GM21723 (cell line): Measurements from ENCODE around the gene ZNF548.
"Not testable (repeated sequence)": the region's sequence is repeated elsewhere in the genome, so short reads cannot be mapped to it uniquely, and the experiment has no call there.

Experiments
- ATAC-seq: cut with Tn5 transposase; IDR thresholded peaks from one replicate; pipeline ENCODE4 v1.9.1; 2021; ENCODE audit warnings: mild to moderate bottlenecking, moderate library complexity; ENCODE audit not compliant: unreplicated experiment

The ZNF548 gene

DNA sequence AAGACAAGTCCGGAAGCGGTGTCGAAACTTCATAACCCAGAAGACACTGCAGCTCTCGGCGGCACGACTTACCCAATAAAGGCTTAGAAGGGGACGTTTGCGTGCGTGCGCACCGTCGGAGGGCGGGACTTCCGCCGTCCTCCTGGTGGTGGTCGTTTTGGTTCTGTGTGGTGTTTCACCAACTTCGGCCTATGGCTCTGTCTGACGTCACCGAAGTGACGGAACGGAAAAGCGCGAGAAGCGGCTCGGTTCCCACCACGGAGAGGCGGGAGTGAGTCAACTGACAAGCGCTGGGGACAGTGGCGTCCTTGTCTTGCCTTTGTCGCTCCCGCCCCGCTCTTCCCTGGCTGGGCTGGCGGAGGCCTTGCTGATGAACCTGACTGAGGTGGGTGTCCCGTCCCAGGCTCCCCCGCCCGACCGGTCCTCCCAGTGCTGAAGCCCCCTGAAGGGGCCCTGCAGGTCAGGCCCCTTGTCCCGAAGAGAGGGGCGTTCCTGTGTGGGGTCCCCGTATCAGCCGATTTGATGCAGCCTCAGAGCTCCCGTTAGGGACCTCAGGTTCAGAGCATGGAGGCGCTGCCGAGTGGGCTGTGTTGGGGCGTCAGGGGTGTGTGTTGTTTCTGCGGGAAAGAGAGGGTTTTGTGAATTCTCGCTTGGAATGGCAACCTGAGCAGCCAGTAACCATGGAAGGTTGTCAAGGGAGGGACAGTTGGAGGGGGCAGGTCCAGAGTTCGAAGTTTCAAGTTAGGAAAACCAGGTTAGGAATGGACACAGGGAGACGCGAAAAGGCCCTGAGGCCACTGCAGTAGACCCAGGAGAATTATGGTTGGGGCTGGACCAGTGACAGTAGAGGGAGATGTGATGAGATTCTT is at the start of gene ZNF548:
ZNF548 (plus strand) TSS at position 125 of the 869 bp plus-strand sequence; CDS start at position 371, 246 bp downstream.
- ATAC-seq, result peak; percentile 95

DNA sequence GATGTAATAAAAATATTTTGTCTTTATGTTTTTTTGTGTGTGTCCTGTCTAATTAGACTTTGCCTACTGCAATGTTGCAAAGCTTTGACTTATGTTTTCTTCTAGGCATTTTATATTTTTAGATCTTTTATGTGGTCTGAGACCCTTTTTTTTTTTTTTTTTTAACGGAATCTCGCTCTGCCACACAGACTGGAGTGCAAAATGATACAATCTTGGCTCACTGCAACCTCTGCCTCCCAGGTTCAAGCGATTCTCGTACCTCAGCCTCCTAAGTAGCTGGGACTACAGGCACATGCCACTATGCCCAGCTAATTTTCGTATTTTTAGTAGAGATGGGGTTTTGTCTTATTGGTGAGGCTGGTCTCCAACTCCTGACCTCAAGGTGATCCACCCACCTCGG is 47.1 kb upstream of the ZNF548 start:
- no peak for ATAC-seq

DNA sequence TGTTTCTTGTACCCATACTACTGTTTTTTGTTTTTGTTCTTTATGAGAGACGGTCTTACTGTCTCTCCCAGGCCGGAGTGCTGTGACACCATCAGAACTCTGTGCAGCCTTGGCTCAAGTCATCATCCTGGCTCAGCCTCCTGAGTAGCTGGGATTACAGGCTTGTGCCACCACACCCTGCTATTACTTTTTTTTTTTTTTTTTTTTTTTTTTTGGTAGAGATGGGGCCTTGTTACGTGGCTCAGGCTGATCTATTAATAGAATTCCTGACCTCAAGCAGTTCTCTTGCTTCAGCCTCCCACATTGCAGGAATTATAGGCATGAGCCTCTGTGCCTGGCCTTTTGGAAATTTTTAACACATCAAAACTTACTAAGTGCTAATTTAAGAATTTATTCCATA is 41.5 kb upstream of the ZNF548 start:
- ATAC-seq, result no peak

DNA sequence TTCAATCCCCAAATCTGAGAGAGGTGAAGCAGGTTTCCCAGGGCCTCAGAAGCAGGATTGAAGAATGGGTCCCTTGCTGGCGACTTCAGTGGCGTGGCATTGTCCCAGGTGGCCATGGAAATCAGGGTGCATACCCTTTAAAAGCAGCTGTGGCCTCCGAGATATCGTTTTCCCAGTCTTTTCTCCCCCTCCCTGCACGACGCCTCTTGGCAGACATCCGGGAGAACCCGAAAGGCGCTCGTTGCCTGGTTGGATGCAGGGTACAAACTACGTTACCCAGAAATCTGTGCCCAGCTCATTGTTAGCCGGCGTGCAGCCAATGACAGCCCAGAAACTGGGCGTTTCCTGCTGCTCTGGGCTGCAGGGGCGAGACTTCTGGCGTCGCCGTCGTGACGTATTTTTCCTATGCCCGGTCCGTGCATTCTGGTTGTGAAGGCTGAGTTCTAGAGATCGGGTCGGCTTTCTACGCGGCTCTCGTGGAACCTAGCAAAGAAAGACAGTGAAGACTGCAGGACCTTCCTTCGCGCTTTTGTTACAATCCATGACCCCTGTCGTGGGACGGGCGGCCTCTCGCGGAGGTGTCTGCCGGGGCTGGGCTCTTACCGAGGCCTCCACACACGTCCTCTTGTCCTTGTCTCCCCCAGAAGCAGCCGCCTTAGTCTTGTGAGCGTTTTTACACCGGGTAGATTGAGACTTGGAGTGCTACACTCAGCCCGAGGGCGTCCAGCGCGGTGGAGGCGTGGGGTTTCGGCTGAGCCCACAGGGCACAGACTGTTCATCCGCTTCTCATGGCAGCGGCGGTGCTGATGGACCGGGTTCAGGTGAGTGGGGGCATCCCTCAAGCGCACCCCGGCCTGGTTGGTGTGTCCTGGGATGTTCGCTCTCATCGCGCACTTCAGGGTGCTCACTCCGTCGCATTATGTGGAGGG is 38.5 kb upstream of the ZNF548 start, which contains the start of gene ZNF304:
ZNF304 (plus strand) TSS at position 395 of the 929 bp plus-strand sequence; CDS start at position 789, 394 bp downstream.
- peak; percentile 95 for ATAC-seq

DNA sequence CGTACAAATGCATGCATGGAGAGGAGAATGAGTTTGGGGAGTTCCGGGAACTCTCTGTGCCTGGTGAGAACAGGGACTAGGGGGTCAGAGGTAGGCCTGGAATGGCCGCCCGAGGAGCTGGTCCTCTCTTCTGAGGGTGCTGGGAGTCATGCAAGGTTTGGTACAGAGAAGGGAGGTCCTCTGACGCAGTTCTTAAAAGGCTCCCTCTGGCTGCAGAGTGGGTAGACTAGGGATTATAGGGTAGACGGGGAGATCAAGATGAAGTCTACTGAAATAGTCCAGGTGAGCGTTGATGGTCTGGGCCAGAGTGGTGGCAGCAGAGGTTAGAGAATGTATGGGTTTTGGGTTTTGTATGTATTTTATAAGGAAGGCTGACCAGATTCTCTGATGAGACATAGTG is 37.8 kb upstream of the ZNF548 start:
- ATAC-seq, result peak; percentile 11

DNA sequence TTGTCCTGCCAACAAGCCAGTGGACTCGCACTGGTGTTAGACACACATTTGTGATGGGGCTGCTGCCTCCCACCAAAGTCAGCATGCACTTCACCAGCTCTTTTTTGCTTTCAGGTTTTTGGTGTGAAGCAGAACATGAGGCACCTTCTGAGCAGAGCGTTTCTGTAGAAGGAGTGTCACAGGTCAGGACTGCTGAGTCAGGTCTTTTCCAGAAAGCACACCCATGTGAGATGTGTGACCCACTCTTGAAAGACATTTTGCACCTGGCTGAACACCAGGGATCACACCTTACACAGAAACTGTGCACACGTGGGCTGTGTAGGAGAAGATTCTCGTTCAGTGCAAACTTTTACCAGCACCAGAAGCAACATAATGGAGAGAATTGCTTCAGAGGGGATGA is 33.7 kb upstream of the ZNF548 start:
- no peak for ATAC-seq

DNA sequence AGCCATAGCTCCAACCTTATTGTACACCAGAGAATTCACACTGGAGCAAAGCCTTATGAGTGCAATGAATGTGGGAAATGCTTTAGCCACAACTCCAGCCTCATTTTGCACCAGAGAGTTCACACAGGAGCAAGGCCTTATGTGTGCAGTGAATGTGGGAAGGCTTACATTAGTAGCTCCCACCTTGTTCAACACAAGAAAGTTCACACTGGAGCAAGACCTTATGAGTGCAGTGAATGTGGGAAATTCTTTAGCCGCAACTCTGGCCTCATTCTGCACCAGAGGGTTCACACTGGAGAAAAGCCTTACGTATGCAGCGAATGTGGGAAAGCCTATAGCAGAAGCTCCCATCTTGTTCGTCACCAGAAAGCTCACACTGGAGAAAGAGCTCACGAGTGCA is 32.2 kb upstream of the ZNF548 start:
- no peak for ATAC-seq

DNA sequence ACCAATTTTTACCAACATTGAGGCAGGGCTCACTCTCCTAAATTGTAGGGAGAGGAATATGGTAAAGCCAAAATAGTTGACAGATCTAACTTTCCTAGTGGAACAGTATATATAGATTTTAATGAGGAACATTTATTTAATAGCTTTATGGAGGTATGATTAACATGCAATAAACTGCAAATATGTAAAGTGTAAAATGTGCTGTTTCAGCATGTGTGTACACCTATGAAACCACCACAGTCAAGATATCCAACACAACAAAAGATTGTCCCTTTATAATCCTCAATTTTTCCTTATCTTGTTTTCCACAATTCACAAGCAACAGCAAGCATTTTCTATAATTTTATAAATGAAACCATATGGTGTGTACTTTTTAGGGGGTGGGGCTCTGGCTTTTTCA is 30.4 kb upstream of the ZNF548 start:
- ATAC-seq, result no peak

DNA sequence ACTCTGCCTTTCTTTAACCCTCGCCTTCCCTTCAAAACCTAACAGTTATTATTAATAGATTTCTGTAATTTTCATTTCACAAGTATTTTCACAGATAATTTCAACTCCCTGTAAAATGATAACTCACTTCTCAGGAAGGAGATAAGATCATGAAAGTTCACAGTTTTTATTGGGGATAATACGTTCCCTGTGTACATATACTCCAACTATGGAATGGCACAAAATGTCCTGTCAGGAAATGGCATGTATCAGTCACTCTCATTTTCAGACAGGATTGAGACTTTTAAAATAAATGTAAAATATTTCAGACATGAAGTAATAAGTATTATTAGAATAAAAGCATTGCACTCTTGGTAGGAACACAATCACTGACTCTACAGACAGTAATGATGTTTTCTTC is 27.2 kb upstream of the ZNF548 start:
- ATAC-seq, result no peak

DNA sequence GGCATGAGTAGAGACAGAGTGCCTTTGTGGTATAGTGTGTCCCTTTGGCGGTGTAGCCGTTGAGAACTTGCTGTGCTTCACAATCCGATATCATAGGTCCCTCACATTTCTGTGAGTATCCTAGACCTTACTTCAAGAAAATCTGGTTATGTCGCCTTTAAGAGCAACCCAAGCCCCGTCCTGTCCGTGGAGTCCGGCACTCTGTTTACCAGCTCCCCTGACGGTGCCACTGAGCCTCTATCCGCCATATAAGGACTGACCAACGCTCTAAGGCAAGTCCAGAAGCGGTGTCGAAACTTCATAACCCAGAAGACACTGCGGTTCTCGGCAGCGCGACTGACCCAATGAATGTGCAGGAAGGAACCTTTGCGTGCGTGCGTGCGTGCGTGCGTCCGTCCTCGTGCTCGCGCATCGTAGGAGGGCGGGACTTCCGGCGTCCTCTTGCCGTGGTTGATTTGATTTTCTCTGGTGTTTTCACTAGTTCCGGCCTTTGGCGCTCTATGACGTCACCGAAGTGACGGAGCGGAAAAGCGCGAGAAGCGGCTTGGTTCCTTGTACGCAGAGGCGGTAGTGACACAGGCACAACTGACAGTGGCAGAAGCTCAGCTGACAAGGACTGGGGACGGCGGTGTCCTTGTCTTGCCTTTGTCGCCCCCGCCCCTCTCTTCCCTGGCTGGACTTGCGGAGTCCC is 26.5 kb upstream of the ZNF548 start, which contains the start of the genes TRAPPC2B and ZNF547:
TRAPPC2B (plus strand) TSS at position 555 of the 691 bp plus-strand sequence. CDS start 1,283 bp downstream, outside the sequence.
ZNF547 (plus strand) TSS at position 555 of the 691 bp plus-strand sequence. CDS start 5,005 bp downstream, outside the sequence.
- peak; percentile 95 for ATAC-seq

DNA sequence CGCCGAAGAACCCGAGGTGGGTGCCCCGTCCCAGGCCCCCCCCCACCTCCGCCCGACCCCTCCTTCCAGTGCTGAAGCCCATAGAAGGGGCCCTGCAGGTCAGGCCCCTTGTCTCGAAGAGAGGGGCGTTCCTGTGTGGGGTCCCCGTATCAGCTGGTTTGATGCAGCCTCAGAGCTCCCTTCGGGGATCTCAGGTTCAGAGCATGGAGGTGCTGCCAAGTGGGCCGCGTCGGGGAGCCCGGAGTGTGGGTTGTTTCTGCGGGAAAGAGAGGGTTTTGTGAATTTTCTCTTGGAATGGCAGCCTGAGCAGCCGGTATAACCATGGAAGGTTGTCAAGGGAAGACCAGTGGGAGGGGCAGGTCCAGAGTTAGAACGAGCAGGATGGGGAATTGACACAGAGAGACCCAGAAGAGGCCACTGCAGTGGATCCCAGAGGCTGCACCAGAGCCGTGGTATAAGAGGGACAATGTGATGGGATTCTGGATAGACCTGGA is 25.9 kb upstream of the ZNF548 start:
- ATAC-seq, result peak; percentile 12

DNA sequence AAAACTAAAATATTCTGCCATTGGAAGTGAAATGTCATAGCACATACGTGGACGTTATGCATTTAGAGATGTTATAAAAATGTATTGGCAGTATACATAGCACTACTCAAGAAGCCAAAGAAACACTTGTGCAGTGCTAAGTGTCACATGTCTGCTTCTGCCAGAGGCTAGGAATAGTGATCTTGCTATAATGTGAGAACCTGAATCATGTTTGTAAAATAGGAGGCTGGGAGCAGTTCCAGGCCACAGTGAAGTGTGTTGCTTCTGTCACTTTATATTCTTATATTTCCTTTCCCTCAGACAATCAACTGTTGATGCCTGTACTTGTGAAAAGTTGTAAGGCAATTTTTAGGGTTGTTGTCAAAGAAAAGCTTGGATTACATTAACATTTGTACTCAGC is 22.9 kb upstream of the ZNF548 start:
- ATAC-seq, result no peak

DNA sequence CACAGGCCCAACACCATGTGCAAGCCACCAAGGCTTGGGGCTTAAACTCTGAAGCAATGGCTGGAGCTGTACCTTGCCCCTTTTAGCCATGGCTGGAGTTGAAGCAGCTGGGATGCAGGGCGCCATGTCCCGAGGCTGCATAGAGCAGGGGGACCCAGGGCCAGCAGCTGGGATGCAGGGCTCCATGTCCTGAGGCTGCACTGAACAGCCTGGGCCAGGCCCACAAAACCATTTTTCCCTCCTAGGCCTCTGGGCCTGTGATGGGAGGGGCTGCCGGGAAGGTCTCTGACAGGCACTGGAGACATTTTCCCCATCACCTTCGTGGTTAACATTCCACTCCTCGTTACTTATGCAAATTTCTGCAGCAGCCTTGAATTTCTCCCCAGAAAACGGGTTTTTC is 15.5 kb upstream of the ZNF548 start:
- ATAC-seq, result no peak

DNA sequence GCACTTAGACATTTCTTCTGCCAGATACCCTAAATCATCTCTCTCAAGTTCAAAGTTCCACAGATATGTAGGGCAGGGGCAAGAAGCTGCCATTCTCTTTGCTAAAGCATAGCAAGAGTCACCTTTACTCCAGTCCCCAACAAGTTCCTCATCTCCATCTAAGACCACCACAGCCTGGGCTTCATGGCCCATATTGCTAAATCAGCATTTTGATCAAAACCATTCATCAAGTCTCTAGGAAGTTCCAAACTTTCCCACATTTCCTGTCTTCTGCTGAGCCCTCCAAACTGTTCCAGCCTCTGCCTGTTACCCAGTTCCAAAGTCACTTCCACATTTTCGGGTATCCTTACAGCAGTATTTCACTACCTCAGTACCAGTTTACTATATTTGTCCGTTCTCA is 15.0 kb upstream of the ZNF548 start:
- ATAC-seq, result not testable (repeated sequence)

DNA sequence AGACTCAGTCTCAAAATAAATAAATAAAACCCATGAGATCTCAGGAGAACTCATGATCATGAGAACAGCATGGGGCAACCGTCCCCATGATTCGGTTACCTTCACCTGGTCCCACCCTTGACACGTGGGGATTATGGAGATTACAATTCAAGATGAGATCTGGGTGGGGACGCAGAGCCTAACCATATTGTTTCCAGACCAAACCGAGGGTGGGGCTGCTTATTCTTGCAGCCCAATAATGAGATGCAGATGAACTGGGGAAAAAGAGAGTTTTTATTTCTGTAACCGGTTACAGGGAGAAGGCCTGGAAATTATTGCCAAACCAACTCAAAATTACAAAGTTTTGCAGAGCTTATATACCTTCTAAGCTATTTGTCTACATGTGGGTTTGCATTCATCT is 13.5 kb upstream of the ZNF548 start:
- no peak for ATAC-seq

DNA sequence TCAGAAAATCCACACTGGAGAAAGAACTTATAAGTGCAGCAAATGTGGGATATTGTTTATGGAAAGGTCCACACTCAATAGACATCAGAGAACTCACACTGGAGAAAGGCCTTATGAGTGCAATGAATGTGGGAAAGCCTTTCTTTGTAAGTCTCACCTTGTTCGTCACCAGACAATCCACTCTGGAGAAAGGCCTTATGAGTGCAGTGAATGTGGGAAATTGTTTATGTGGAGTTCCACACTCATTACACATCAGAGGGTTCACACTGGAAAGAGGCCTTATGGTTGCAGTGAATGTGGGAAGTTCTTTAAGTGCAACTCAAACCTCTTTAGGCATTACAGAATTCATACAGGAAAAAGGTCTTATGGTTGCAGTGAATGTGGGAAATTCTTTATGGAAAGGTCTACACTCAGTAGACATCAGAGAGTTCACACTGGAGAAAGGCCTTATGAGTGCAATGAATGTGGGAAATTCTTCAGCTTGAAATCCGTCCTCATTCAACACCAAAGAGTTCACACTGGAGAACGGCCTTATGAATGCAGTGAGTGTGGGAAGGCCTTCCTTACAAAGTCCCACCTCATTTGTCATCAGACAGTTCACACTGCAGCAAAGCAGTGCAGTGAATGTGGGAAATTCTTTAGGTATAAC is 12.0 kb upstream of the ZNF548 start:
- ATAC-seq, result no peak

DNA sequence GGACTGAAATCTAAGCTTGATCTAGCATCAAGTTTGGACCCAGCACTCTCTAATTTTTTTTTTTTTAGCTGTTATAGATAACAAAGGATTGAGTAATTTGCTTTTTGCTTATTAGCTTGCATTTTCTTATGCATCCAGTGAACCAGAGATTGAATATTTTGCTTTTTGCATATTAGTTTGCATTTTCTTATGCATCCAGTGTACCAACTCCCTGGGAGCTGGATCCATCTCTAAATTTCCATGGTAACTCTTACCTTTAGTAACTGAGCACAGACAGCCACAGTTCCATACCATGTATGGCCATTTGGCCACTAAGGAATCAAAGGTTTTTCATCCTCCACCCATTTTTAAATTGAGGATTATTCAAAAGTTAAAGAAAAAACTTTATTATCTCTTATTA is 8.7 kb upstream of the ZNF548 start:
- no peak for ATAC-seq

DNA sequence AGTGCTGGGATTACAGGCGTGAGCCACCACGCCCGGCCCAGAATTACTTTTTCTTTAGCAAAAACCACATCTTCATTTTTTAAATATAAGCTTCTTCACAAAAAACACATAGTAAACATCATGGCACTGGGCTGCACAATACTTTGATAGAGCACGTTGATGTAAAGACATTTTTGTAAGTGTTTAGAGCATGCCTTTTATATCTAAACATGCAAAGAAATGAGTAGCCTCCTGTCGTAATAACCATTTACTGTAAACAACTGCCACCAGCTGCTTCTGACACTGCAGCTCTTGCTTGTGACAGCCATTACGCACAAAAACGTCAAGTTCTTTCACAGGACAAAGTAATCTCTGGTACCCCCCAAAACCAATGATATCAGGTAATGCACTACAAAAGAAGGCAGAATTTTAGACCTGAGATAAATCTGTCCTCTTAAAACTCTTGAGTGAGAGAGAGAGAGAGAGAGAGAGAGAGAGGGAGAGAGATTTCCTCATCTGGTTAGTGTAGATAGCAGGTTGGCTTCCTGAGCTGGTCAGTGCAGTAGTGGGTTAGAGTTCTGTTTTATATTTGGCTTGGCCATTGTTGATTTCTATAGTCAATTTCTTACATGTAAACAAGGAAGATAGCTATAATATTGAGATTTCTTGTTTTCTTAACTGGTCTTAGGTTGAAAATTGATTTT is 6.7 kb upstream of the ZNF548 start:
- ATAC-seq, result no peak

DNA sequence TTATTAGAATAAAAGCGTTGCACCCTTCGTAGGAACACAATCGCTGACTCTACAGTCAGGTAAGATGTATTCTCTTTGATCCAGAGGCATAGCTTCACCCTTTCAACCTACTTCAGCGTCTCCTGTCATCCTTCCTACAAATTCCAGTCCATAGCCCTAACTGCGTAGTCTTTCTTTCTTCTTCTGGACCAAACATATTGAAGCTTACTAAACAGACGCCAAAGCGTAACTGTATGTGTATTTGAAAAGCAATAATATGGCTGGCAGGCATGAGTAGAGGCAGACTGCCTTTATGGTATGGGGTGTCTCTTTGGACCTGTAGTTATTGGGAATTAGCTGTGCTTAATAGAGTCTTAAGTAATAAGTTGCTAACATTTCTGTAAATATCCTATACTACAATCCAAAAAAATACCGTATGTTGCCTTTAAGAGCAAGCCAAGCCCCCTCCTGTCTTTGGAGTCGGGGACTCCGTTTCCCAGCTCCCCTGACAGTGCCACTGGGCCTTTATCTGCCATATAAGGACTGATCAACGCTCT is 392 bp upstream of the ZNF548 start:
- ATAC-seq, result no peak
